SK-N-SH treated with all-trans-retinoic acid at 6 μM for 48 hours (cell line): ENCODE measurements around the gene TLR7.

ENCODE experiments used
- ATAC-seq: fragments of 200-7000 bp; cut with Tn5 transposase; 3 replicates; pipeline ENCODE4 v1.9.1; 2020; ENCODE audit warnings: mild to moderate bottlenecking, moderate library complexity
- ARNTL ChIP-seq: fragments of 450-650 bp; formaldehyde crosslinking; IDR thresholded peaks from 2 replicates; pipeline ENCODE4 v1.5.0; 2020; ENCODE audit warnings: low read depth, mild to moderate bottlenecking, moderate library complexity, borderline replicate concordance
- BACH2 ChIP-seq: fragments of 250-450 bp; sonication (Bioruptor Pico); IDR thresholded peaks from 2 replicates; pipeline ENCODE4 v1.9.0; 2021; ENCODE audit warnings: mild to moderate bottlenecking, borderline replicate concordance
- CSDC2 ChIP-seq: fragments of 250-450 bp; sonication (Bioruptor Pico); IDR thresholded peaks from 2 replicates; pipeline ENCODE4 v1.5.0; 2020; ENCODE audit warnings: mild to moderate bottlenecking, moderate library complexity
- ESRRG ChIP-seq: fragments of 250-450 bp; sonication (Bioruptor Pico); IDR thresholded peaks from 2 replicates; pipeline ENCODE4 v1.6.1; 2021; ENCODE audit warnings: mild to moderate bottlenecking
- ISL1 ChIP-seq: fragments of 250-450 bp; sonication (Bioruptor Pico); IDR thresholded peaks from 2 replicates; pipeline ENCODE4 v2.1.2; 2022; ENCODE audit warnings: mild to moderate bottlenecking, moderate library complexity
- OSR1 ChIP-seq: fragments of 250-450 bp; sonication (Bioruptor Pico); IDR thresholded peaks from 2 replicates; pipeline ENCODE4 v1.8.0; 2022; ENCODE audit warnings: moderate library complexity, mild to moderate bottlenecking, inconsistent platforms
- PPARA ChIP-seq: fragments of 250-450 bp; sonication (Bioruptor Pico); IDR thresholded peaks from 2 replicates; pipeline ENCODE4 v1.5.0; 2020; ENCODE audit warnings: mild to moderate bottlenecking, borderline replicate concordance
- RARB ChIP-seq: fragments of 250-450 bp; sonication (Bioruptor Pico); IDR thresholded peaks from 2 replicates; pipeline ENCODE4 v1.8.0; 2021; ENCODE audit warnings: mild to moderate bottlenecking, moderate library complexity
- SNAI2 ChIP-seq: fragments of 250-450 bp; sonication (Bioruptor Pico); IDR thresholded peaks from 2 replicates; pipeline ENCODE4 v1.5.0; 2020; ENCODE audit warnings: mild to moderate bottlenecking, moderate library complexity
- TCF4 ChIP-seq: fragments of 250-450 bp; sonication (Bioruptor Pico); IDR thresholded peaks from 2 replicates; pipeline ENCODE4 v1.8.0; 2021; ENCODE audit warnings: mild to moderate bottlenecking, moderate library complexity, borderline replicate concordance
- TOX ChIP-seq: fragments of 250-450 bp; sonication (Bioruptor Pico); IDR thresholded peaks from 2 replicates; pipeline ENCODE4 v1.8.0; 2021; ENCODE audit warnings: mild to moderate bottlenecking, moderate library complexity, borderline replicate concordance
- ZC3H10 ChIP-seq: fragments of 250-450 bp; sonication (Bioruptor Pico); IDR thresholded peaks from 2 replicates; pipeline ENCODE4 v1.5.1; 2021; ENCODE audit warnings: mild to moderate bottlenecking, moderate library complexity
- ZFP3 ChIP-seq: fragments of 250-450 bp; sonication (Bioruptor Pico); IDR thresholded peaks from 2 replicates; pipeline ENCODE4 v1.5.0; 2020; ENCODE audit warnings: mild to moderate bottlenecking, moderate library complexity
- ZFP30 ChIP-seq: fragments of 450-650 bp; formaldehyde crosslinking; IDR thresholded peaks from 2 replicates; pipeline ENCODE4 v1.5.0; 2022; ENCODE audit warnings: mild to moderate bottlenecking, moderate library complexity
- ZNF565 ChIP-seq: fragments of 450-650 bp; formaldehyde crosslinking; conservative IDR thresholded peaks from 2 replicates; pipeline ENCODE4 v1.5.0; 2020; ENCODE audit warnings: low read depth, mild to moderate bottlenecking, moderate library complexity
- ZNF70 ChIP-seq: fragments of 450-650 bp; formaldehyde crosslinking; IDR thresholded peaks from 2 replicates; pipeline ENCODE4 v1.5.0; 2020; ENCODE audit warnings: mild to moderate bottlenecking, moderate library complexity
- ZNF8 ChIP-seq: fragments of 450-650 bp; formaldehyde crosslinking; IDR thresholded peaks from 2 replicates; pipeline ENCODE4 v1.5.0; 2020; ENCODE audit warnings: mild to moderate bottlenecking, moderate library complexity
- TF ChIP-seq, protein P1 (sequence below): fragments of 250-450 bp; sonication (Bioruptor Pico); IDR thresholded peaks from 2 replicates; pipeline ENCODE4 v1.8.0; 2020; ENCODE audit warnings: mild to moderate bottlenecking, moderate library complexity, borderline replicate concordance
- TF ChIP-seq, protein P2 (sequence below): fragments of 250-450 bp; sonication (Bioruptor Pico); IDR thresholded peaks from 2 replicates; pipeline ENCODE4 v1.8.0; 2021; ENCODE audit warnings: low read depth, mild to moderate bottlenecking, moderate library complexity, borderline replicate concordance
- TF ChIP-seq, protein P3 (sequence below): fragments of 250-450 bp; sonication (Bioruptor Pico); IDR thresholded peaks from 2 replicates; pipeline ENCODE4 v1.5.1; 2020; ENCODE audit warnings: low read depth, mild to moderate bottlenecking, moderate library complexity
- TF ChIP-seq, protein P4 (sequence below): fragments of 250-450 bp; sonication (Bioruptor Pico); IDR thresholded peaks from 2 replicates; pipeline ENCODE4 v1.5.1; 2021; ENCODE audit warnings: mild to moderate bottlenecking, moderate library complexity

TLR7 gene

DNA sequence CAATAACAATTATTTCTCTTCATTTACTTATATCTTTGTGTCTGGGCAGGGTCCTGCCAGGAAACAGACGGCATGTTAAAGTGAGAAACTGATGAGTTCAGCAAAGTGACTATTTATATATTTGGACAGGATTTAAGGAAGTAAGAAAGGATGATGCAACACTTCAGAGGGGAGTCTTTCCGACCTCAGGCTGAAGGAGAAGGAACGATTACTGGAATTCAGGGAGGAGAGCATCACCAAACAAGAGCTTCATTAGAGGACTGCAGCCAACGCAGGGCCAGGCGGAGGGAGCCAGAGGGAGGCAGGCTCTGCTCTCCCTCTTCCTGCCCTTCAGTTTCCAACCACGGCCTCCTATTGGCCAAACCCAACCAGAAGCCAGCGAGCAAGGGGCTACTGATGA lies 1.5 kb upstream of the TLR7 start:
- no peak for TF ChIP-seq BACH2 (CRISPR knock-in tag)
- TF ChIP-seq, protein P1, sequence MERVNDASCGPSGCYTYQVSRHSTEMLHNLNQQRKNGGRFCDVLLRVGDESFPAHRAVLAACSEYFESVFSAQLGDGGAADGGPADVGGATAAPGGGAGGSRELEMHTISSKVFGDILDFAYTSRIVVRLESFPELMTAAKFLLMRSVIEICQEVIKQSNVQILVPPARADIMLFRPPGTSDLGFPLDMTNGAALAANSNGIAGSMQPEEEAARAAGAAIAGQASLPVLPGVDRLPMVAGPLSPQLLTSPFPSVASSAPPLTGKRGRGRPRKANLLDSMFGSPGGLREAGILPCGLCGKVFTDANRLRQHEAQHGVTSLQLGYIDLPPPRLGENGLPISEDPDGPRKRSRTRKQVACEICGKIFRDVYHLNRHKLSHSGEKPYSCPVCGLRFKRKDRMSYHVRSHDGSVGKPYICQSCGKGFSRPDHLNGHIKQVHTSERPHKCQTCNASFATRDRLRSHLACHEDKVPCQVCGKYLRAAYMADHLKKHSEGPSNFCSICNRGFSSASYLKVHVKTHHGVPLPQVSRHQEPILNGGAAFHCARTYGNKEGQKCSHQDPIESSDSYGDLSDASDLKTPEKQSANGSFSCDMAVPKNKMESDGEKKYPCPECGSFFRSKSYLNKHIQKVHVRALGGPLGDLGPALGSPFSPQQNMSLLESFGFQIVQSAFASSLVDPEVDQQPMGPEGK, result no peak
- TF ChIP-seq SNAI2 (CRISPR knock-in tag), result no peak
- TF ChIP-seq, protein P2, sequence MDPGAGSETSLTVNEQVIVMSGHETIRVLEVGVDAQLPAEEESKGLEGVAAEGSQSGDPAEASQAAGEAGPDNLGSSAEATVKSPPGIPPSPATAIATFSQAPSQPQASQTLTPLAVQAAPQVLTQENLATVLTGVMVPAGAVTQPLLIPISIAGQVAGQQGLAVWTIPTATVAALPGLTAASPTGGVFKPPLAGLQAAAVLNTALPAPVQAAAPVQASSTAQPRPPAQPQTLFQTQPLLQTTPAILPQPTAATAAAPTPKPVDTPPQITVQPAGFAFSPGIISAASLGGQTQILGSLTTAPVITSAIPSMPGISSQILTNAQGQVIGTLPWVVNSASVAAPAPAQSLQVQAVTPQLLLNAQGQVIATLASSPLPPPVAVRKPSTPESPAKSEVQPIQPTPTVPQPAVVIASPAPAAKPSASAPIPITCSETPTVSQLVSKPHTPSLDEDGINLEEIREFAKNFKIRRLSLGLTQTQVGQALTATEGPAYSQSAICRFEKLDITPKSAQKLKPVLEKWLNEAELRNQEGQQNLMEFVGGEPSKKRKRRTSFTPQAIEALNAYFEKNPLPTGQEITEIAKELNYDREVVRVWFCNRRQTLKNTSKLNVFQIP (CRISPR knock-in tag), result no peak
- TF ChIP-seq RARB, result no peak
- TF ChIP-seq OSR1, result no peak
- no peak for TF ChIP-seq ZNF8
- TF ChIP-seq ZFP30 (CRISPR knock-in tag), result no peak
- TF ChIP-seq TCF4 (CRISPR knock-in tag), result no peak
- TF ChIP-seq ZFP3 (CRISPR knock-in tag), result no peak
- TF ChIP-seq, protein P3, sequence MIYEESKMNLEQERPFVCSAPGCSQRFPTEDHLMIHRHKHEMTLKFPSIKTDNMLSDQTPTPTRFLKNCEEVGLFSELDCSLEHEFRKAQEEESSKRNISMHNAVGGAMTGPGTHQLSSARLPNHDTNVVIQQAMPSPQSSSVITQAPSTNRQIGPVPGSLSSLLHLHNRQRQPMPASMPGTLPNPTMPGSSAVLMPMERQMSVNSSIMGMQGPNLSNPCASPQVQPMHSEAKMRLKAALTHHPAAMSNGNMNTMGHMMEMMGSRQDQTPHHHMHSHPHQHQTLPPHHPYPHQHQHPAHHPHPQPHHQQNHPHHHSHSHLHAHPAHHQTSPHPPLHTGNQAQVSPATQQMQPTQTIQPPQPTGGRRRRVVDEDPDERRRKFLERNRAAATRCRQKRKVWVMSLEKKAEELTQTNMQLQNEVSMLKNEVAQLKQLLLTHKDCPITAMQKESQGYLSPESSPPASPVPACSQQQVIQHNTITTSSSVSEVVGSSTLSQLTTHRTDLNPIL (CRISPR knock-in tag), result no peak
- no peak for TF ChIP-seq ZNF565 (CRISPR knock-in tag)
- TF ChIP-seq TOX (CRISPR knock-in tag), result no peak
- TF ChIP-seq ARNTL (CRISPR knock-in tag), result no peak
- TF ChIP-seq PPARA (CRISPR knock-in tag), result no peak
- TF ChIP-seq ZC3H10 (CRISPR knock-in tag), result no peak
- TF ChIP-seq CSDC2 (CRISPR knock-in tag), result no peak
- no peak for ATAC-seq

DNA sequence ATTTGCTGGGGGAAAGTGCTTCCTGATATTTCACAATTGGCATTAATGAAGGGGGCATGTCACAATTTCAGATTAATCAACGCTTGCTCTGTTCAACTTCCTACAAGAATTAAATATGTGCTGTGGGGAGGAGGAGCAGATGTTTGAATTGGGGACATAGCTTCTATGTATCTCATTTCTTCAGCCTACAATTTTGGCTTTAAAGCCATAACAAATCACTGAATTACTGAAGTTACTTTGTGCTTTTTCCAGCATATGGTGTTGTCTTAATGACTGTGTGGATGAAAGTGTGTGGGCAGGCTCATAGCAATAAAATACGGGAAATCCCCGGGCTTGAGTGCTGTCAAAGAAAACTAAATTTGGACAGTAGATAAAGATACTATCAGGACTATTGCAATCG lies 813 bp downstream of the TLR7 start:
- TF ChIP-seq, protein P3 (CRISPR knock-in tag), result no peak
- TF ChIP-seq ARNTL (CRISPR knock-in tag) (no peak), ISL1 (CRISPR knock-in tag) (no peak), ZFP30 (CRISPR knock-in tag) (no peak), TCF4 (CRISPR knock-in tag) (no peak), ZFP3 (CRISPR knock-in tag) (no peak), TOX (CRISPR knock-in tag) (no peak), ESRRG (no peak), CSDC2 (CRISPR knock-in tag) (no peak), ZNF70 (CRISPR knock-in tag) (no peak), BACH2 (CRISPR knock-in tag) (no peak), SNAI2 (CRISPR knock-in tag) (no peak), RARB (no peak), ZNF565 (CRISPR knock-in tag) (no peak)
- TF ChIP-seq, protein P4, sequence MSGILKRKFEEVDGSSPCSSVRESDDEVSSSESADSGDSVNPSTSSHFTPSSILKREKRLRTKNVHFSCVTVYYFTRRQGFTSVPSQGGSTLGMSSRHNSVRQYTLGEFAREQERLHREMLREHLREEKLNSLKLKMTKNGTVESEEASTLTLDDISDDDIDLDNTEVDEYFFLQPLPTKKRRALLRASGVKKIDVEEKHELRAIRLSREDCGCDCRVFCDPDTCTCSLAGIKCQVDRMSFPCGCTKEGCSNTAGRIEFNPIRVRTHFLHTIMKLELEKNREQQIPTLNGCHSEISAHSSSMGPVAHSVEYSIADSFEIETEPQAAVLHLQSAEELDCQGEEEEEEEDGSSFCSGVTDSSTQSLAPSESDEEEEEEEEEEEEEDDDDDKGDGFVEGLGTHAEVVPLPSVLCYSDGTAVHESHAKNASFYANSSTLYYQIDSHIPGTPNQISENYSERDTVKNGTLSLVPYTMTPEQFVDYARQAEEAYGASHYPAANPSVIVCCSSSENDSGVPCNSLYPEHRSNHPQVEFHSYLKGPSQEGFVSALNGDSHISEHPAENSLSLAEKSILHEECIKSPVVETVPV, result no peak
- TF ChIP-seq, protein P1, result no peak
- TF ChIP-seq, protein P2 (CRISPR knock-in tag), result no peak
- ATAC-seq, result no peak
